HuH-7 (cell line): ENCODE measurements around the gene STK32C.

Experiments
- DNase-seq: peaks from one replicate; pipeline ENCODE4 v3.0.0; 2011; ENCODE audit warnings: low spot score

The STK32C gene

DNA sequence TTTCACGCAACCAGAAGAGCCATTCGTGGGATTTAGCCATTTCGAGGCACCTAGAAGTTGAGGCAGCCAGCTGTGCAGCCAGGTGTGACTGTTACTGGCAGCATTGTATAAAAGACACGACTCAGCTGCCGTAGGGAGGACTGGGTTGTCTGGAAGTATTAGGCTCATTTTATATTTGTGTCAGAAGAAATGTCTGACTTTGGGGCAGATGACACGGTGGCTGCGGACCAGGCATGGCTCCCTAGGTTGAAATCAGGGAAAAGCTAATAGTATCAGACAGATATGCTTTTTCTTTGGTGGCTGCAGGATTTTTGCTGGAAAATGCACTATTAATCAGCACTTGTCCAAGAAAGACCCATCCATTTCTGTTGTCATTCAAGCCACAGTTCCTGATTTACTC is 125.2 kb downstream of the STK32C start:
- no peak for DNase-seq

DNA sequence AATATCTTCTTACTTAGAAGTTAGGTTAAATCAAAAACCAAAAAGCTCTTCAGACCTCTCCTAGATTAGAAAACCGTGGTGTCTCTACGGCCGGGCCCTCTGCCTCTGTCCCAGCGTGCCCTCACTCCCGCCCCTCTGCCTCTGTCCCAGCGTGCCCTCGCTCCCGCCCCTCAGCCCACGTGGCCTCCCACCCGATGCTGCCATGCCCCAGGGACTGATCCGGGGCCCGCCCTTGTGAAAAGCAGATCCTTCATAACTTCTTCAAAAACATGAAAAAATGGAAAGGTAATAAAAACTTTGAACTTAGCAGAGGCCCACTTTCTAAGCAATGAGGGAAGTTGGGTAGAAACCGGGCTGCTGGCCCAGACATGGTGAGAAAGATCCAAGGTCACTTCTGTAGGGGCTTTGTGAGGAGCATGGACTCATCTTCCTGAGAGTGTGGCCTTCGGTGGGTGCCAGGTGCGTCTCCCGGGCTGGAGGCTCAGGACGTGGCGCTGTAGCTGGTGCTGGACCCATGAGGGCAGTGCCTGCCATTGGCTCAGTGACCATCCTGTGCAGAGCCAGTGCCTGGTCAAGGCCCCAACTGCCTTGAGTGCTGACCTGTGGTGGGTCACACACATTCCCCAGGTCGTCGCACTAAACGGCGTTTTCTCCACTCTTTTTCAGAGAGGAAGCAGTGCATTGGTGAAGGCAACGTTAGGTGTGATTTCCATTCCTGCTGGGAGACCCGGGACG is 125.9 kb downstream of the STK32C start:
- no peak for DNase-seq

DNA sequence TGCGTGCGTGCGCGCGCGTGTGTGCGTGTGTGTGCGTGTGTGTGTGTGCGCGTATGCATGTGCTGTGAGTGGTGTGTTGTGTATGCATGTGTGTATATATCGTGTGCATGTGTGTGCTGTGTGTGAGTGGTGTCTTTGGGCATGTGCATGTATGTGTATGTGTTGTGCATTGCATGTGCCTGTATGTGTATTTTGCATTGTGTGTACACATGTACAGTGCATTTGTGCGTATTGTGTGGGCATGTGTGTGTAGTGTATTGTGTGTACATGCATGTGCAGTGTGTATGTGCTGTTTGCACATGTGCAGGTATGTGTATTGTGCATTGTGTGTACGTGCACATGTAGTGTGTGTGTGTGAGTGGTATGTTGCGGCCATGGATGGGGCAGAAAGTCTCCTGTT is 127.0 kb downstream of the STK32C start:
- no peak for DNase-seq

DNA sequence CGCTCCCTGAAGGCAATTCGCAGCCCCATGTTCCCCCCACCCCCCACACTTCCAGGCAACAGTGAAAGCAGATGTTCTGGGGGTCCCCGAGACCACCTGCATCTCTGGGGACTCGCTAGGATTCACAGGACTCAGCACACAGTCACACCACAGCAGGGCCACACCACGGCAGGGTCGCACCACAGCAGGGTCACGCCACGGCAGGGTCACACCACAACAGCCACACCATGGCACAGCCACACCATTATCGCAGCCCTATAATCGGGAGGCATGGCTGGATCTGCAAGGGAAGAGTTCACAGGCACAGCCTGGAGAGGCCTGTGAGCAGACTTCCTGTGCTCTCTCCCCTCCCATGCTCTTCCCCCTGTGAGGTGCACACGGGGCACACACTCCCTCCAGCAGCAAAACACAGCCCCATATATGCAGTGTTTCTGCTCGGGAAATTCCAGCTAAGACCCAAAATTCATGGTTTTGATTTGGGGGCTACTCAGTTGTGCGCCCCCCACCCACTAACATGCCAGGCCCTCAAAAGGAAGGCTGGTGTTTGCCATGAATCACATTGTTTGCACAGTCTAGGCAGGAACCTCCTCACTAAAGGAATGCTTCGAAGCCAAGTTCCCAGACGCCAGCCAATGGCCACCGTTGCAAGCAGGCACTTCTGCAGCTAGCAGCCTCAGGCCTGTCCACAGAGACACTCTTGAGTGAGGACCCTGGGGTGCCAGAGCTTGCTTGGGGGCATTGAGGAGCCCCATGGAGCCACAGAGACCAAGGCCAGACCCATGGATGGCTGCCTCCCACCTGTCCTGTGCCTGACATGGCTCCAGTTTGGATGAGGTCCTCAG is 128.0 kb downstream of the STK32C start:
- DNase-seq = no peak

DNA sequence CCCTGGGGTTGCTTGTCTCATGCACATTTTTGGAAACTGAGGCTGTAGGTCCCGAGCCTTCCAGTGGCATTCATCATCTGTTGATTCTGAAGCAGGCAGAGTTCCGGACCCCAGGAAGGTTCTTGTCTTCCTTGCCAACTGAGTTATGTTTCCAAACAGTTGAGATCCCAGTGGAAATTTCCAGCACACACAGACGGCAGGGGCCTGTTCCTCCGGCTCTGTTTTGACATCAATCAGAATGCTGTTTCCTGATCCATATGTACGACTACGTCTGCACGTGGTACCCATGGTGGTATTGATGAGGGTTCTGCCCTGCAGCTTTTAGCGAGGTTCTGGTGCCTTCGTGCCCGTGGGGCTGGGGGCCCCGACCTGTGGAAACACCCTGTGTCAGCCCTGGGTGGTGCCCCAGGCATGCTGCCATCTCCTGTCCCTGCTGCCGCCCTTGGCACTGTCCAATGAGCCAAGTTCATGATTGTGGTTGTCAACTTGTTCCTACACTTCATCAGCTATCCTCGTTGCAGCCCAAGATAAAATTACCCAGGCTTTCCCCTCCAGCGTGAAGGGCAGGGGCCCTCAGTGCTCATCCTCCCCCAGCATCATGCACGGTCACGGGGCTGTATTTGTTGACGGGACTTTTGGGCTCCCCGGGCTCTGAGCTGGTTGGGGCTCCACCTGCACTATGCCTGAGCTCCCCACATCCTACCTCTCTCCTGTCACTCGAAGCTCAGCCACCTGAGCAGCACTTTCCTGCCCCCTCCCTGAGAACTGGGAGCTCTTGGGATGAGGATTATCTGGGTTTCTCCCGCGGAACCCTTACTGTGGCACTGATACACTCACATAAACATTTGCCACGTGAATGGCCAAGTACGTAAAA is 128.8 kb downstream of the STK32C start:
- DNase-seq = no peak

DNA sequence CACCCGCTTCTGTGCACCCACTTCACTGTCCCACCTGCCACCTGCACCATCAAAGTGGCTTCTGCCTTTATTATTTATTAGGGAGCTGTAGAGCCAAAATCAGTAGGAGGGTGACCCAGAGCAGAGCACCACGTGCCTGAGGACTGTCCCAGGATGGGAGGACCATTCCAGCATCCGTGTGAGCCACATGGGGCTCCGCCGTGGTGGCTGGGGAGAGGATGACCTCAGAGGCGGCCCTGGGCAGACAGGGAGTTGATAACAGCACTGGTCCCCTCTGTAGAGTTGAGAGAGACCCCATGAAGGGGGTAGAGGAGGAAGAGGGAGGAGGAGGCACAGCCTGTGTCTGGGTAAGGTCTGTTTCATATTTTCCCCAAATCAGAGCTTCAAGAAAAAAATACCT is 129.7 kb downstream of the STK32C start:
- no peak for DNase-seq

DNA sequence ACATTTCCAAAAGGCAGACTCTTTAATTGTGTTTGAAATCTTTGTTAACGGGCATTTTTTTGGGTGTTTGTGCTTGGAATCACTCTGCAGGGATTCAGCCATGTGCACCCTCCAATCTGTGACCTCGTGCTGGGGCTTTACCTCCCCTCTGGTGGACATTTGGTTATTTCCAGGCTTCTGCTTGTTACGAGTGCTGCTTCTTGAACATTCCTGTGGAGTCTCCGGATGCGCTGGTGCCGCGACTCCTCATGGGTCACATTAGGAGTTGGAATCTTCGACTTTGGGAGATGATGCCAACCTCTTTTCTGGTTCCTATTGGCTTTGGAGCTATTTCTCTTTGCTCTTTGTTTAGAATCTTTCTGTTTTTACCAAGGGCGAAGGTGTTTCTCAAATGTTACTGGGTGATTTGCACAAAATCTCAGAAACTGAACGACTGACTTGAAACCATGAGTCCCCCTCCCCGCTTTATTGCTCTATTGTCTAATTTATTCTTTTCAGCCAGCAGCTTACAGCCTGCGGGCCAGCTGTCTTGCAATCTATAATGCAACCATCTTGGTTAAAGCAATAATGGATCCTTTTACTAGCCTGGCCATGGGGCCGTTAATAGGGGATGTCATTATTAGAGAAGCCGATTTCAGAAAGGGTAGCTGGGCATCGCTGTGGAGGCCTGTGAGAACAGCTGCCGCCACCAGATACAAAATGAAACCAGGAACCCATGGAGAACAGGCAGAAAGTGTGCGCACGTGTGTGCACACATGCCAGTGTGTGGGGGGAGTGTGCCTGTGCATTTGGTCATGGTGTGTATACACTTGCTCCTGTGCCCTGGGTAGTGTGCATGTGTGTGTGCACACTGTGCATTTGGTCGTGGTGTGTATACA is 130.9 kb downstream of the STK32C start:
- DNase-seq = no peak

DNA sequence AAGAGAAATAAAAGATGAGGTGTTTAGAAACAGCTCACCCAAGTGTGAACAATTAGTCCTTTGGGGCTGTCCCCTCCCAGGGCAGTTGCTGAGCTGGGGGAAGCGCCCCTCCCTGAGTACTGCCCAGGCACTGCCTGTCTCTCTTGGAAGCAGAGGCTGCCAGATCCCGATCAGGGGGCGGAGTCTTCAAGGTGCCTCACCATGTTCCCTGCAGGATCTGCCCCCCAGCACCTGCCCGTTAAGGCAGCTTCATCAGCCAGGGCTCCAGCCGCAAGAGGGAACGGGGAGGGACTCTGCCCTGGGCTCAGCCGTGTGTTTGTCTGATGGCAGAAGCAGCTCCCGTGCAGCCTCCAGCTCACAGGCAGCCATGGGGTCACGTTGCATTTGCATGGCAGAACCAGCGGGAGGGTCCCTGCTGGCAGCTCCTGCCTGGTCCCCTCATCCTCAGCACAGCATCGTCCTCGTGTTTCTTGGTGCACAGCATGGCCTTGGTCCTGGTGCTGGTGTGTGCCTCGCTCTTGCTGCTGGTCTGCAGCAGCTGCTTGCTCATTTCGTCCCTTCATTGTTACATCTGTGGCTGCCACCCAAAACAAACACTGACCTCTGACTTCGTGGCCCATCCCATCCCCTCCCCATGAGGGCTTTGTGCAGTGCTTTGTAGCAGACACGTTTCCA is 131.7 kb downstream of the STK32C start:
- DNase-seq = no peak

DNA sequence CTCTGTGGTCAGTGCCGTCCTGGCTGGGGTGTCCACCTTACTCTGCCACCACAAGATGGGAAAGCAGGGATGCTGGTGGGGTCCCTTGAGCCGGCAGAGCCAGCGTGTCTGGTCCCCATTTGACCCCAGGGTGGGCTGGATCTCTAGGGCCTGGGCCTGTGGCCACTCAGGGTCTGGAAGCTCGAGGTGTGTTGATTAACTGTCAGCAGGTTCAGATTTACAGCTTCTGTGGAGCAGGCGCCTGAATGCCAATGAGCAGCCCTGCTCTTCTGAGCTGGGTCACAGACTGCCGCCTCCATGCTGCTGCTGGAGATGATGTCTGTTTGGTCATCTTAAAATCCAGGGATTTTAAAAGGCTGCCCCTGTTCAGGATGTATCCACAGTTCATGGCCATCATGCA is 132.3 kb downstream of the STK32C start:
- no peak for DNase-seq

DNA sequence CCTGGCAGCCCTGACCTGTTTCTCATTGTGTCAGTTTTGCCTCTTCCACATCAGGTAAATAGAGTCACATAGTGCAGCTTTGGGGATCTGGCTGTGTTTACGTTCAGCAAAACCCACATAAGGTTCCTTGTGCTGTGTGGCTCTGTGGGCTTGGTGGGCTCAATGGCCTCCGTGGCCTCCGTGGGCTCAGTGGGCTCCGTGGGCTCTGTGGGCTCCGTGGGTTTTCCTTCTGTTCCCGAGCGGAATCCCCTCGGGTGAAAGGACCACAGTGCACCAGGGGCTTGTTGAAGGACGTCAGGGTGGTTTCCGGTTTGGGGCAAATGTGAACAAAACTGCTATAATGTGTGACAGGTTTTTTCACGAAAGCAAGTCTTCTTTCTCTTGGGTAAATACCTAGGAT is 133.5 kb downstream of the STK32C start:
- no peak for DNase-seq

DNA sequence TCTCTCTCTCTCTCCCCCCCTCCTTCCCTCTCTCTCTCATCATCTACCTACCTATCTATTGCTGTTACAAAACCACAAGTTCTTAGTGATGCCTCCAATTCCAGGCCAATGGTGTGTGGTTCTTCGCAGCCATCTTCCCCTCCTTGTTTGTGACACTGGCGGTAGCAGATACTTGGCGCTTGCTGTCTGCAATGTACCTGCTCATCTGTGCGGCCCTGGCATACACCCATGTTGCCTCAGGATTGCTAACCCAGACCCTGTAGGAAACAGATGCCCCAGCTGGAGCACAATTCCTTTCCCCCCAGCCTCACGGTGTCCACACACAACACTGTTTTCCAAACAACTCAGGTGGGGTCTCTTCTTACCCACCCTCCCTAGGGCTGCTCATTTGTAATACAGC is 134.6 kb downstream of the STK32C start:
- no peak for DNase-seq

DNA sequence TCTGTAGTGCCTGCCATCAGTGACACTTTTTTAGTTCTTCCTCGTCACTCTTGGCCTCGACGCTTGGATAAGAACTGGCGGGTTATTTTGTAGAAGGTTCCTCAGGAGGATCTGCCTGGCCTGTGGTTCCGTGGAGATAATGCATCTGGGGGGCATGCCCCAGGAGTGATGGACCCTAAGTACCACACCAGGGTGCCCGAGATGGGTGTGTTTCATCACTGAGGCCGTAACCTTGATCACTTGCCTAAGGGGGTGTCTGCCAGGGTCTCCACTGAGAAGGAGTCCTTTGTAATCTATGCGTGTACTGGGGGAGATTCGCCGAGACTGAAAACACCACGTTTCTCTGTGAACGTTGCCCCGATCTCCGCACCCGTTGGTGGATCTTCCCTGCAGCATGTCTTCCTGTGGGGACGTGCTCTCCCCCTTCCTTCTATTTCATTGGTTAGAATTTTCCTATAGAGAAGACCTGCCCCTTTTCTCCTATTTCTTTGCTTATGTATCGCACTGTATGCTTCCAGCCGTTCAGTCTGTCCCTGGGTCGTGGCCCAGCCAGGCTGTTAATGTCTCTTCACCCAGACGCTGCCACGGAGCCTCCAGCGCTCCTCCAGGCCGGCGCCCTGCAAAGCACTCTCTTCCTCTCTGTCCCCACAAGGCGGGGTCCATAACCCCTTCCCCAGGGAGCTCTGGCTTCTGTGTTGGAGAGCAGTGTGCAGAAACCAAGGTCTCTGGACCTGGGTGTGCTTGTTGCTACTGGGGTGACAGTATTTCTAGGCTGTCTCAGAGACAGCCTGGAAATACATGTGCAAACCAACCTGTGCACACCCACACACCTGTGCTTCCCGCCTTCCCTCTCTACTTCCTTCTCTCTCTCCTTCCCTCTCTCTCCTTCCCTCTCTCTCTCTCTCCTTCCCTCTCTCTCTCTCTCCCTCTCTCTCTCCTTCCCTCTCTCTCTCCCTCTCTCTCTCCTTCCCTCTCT is 135.4 kb downstream of the STK32C start:
- no peak for DNase-seq

DNA sequence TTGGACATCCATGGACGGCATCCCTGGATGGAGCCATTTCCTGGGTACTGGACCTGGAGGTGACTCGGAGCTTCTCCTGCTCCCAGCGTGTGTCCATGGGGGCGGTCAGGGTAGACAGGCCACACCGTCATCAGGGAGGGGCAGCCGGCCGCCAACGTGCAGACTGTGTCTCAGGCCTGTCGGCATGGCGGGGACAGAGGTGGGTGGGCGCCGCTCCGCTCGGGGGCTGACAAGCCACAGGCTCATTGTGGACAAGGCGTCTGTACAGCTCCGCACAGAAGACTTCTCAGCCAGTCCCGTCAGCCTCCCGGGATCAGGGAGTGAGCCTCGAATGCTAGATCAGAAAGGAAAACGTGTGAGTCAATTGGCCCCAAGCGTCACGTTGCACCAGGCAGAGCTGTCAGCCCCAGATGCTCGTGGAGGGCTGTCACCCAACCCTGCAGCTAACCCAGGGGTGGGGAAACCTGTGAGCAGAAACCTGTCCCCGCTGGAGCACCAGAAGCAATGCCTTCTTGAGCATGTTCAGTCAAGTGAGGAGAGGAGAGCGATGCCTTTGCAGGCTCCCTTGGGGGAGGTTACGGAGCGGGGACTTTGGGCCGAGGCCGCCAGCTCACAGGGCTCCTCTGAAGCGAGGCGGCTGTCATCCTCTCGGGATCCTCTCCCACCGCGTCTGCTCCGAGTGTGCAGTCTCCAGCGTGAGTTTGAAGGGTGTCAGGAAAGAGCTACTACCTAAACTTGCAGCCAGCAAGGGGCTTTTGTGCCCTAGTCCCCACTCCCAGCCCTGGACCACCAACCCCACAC is 137.0 kb downstream of the STK32C start:
- no peak for DNase-seq

DNA sequence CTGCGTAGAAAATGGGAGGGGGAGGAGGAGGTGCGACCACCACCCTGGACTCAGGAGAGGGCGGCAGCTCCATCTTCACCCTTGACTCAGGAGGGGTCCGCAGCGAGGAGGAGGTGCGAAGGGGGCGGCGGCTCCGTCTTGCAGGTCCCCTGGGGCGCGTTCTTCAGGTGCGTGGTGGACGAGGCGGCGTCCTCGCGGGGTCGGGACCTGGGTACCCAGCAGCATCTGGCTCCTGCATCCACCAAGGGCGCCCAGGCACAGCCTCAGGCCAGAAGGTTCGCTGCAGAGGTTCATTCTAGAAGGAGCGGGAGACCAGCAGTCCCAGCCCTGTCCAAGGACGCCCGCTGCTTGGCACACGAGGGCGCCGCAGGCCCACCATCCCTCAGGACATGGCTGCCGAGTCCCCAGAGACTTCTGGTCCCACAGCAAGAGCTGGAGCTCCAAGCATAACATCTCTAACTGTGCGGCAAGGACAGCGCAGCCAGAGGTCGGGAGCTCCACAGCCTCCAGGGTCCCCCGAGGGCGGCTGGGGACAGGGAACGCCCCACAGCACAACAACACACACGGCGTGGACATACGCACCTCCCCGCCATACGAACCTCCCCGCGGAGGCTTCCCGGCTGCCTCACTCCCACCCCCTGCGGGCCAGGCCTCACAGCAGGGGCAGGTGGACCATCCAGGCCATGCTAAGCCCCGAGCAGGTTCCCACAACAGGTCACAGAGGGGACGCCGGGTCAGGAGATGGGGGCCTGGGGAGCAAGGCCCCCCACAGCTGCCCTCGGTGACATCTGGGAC is 137.8 kb downstream of the STK32C start:
- DNase-seq = no peak

DNA sequence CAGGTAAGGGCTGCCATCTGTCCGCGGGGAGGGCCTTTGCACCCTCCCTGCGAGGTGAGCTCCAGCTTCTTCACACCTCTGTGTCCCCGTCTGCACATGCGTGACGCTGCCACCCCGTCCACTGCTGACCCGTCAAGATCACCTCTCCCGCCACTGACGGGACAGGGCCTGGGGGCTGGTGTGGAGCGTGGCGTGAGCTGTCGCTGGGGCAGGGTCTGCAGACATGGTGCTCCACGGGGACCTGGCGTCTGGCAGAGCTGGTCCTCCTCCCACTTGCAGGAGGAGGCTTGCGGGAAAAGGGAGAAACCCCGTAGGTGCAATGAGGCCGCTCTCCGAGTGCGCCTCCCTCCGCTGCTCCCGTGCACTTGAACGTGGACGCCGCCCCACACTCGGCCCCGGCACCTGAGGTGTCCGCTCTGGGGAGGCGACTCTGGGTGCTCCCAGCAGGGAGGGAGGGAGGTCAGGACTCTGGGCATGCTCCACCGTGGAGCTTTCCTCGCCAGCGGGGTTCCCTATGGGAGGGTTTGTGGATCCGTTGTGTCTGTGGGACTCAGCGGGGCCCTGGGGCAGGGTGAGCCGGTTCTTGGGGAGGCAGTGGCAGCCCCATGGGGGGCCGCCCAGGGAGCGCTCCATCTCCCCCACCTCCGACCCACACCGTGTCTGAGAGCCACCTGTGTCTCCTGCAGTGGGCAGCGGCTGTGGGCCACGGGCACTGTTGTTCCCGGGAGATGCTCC is 138.6 kb downstream of the STK32C start:
- no peak for DNase-seq

DNA sequence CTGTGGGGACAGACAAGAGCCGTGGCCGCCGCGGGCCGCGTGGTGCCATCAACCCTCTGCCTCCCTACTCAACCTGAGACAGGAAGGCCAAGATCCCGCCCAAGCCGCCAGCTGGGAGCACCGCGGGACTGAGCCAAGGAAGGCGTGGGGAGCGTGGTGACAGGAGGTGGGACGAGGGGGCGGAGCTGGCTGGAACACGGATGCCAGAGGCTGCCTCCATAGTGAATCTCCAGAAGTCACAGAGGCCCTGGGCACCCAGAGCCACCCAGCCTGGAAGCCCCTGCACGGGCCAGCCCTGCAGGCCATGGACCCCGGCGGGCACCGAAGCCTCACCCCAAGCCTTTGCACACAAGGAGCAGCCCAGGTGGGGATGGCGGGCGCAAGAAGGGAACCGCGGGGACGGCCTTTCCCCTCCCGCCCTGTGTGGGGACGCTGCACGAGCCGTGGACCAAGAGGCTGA is 139.1 kb downstream of the STK32C start:
- no peak for DNase-seq

DNA sequence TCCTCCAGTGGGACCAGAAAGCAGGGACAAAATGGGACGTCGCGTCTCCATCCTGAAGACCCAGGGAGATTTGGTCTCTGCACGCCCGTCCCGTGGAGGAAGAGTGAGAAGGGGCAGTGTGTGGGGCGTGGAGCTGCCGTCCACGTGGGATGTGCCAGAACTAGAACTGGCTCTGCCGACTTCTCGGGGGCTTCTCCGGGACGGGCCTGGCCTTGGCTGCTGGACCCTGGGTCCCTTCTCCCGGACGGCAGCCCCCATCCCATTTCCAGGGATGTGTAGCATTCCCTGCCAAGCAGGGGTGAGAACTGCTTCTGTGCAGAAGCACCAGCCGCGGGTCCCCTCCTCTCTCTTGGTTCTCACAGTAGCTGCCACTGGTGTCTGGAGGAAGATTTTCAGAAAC is 139.8 kb downstream of the STK32C start:
- DNase-seq = no peak
